HG03097 (cell line): ENCODE results near the gene CNNM2.
"Not testable (repeated sequence)": the region's sequence is repeated elsewhere in the genome, so short reads cannot be mapped to it uniquely, and the experiment has no call there.

ENCODE experiments used
- ATAC-seq: cut with Tn5 transposase; IDR thresholded peaks from one replicate; pipeline ENCODE4 v1.9.1; 2021; ENCODE audit not compliant: unreplicated experiment, low FRiP score

The CNNM2 gene

GRCh38 chr10:103130910-103131309, 212.8 kb downstream of the CNNM2 start:
- ATAC-seq: no peak

GRCh38 chr10:103135168-103135567, 217.1 kb downstream of the CNNM2 start:
- not testable (repeated sequence) for ATAC-seq

GRCh38 chr10:103139803-103140202, 221.7 kb downstream of the CNNM2 start:
- ATAC-seq: no peak
